ENCODE data around the gene STX1B.

- no peak for TF ChIP-seq POLR2A (IDR thresholded peaks at IDR 0.05)
- no peak for TF ChIP-seq CTCF (IDR thresholded peaks at IDR 0.05)
These were observed 14.5 kb downstream of the STX1B start for GRCh38 chr16:30995927-30996323.
